Body of pancreas (tissue), 4 donors: Measurements from ENCODE around the gene ANKRD10.

Experiments used
- POLR2A ChIP-seq, 3 donors: fragments of 450-650 bp; IDR thresholded peaks; one replicate each; pipeline ENCODE4 v1.6.1; 2016; ENCODE audit warnings: antibody characterized with exemption in 3 of 3, mild to moderate bottlenecking in 2 of 3
- TF ChIP-seq, protein P1 (sequence below), 7 experiments: fragments of 450-650 bp in 4 of 7; fragments of 200-600 bp in 3 of 7; sonication (generic) in 3 of 7; IDR thresholded peaks; one replicate each; pipeline ENCODE4 v1.5.1; 2016 to 2019; ENCODE audit warnings: antibody characterized with exemption in 7 of 7

DNA sequence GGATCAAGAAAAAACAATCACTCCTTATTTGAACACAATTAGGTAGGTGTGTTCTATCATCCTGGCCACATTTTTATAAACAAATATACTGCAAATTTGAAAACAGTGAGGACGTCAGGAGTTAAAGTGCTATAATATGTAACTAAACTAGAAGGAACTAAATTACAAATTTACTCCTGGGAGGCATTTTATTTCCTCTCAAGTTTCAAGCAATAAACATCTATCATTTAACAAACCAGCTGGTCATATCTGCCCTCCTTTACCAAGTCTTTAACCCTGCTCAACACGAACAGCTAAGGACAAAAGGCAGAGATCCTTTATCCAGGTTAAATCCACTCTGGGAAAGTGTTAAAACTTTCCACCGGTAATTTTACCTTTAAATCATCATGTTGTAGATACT, 26.5 kb downstream of the ANKRD10 start:
- TF ChIP-seq, protein P1, sequence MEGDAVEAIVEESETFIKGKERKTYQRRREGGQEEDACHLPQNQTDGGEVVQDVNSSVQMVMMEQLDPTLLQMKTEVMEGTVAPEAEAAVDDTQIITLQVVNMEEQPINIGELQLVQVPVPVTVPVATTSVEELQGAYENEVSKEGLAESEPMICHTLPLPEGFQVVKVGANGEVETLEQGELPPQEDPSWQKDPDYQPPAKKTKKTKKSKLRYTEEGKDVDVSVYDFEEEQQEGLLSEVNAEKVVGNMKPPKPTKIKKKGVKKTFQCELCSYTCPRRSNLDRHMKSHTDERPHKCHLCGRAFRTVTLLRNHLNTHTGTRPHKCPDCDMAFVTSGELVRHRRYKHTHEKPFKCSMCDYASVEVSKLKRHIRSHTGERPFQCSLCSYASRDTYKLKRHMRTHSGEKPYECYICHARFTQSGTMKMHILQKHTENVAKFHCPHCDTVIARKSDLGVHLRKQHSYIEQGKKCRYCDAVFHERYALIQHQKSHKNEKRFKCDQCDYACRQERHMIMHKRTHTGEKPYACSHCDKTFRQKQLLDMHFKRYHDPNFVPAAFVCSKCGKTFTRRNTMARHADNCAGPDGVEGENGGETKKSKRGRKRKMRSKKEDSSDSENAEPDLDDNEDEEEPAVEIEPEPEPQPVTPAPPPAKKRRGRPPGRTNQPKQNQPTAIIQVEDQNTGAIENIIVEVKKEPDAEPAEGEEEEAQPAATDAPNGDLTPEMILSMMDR (IDR thresholded peaks at IDR 0.05), result no peak
- no peak for TF ChIP-seq POLR2A (IDR thresholded peaks at IDR 0.05)
